Activated B cell treated with CpG ODN at 0.5 μM for 24 hours (primary cell): ENCODE data around the gene FAM131B. TPM values are rescaled to one million over a fixed set of nuclear protein-coding genes. Genes with fewer than 3 reads are reported as not detected.

Experiments used
- ATAC-seq: fragments of 200-7000 bp; cut with Tn5 transposase; one replicate; pipeline ENCODE4 v1.10.0; 2021; ENCODE audit warnings: low read depth, mild to moderate bottlenecking, moderate library complexity
- CTCF ChIA-PET: fragments of 350-600 bp; sonication (Branson Sonifier 250); formaldehyde crosslinking; loops from one replicate; lab custom pipeline; 2021; ENCODE audit warnings: antibody characterized with exemption; lab: Charles Lee
- POLR2A ChIA-PET: fragments of 350-600 bp; sonication (Branson Sonifier 250); formaldehyde crosslinking; loops from one replicate; lab custom pipeline; 2021; ENCODE audit warnings: antibody characterized with exemption; lab: Charles Lee
- DNase-seq: peaks from one replicate; pipeline ENCODE4 v3.0.0; 2022
- H3K27ac Mint-ChIP-seq: one replicate; pipeline ENCODE4 v1.8.0; 2020; ENCODE audit warnings: mixed read lengths
- H3K27me3 Mint-ChIP-seq: one replicate; pipeline ENCODE4 v1.8.0; 2021; ENCODE audit warnings: mixed read lengths
- H3K36me3 Mint-ChIP-seq: one replicate; pipeline ENCODE4 v1.8.0; 2021; ENCODE audit warnings: low read depth, mixed read lengths
- H3K4me1 Mint-ChIP-seq: one replicate; pipeline ENCODE4 v1.8.0; 2021; ENCODE audit warnings: mixed read lengths
- H3K4me3 Mint-ChIP-seq: one replicate; pipeline ENCODE4 v1.8.0; 2020; ENCODE audit warnings: mild to moderate bottlenecking, mixed read lengths
- H3K9me3 Mint-ChIP-seq: one replicate; pipeline ENCODE4 v1.8.0; 2020; ENCODE audit warnings: mixed read lengths
- CTCF ChIP-seq: fragments of 200-600 bp; IDR thresholded peaks from one replicate; pipeline ENCODE4 v1.8.0; 2022; ENCODE audit warnings: antibody characterized with exemption, mild to moderate bottlenecking
- intact Hi-C: fragments of 100-400 bp; cut with micrococcal nuclease; formaldehyde crosslinking; loops from one replicate; pipeline ENCODE4 v1.15.1; 2024
- total RNA-seq: library from RNA; stranded (reverse); gene quantifications from 2 replicates; pipeline ENCODE4 v1.2.3, GENCODE V29; 2022

Gene FAM131B
- total RNA-seq, 1 donor from 2014 or later: not detected

GRCh38 chr7:143355450-143356385 lies 6.8 kb downstream of the FAM131B start:
- intact Hi-C loops: no loop called here
- peaks cover 30% of the 10 kb centered on the region for H3K27me3 Mint-ChIP-seq
- no peaks in the 10 kb centered on the region for H3K36me3 Mint-ChIP-seq
- H3K9me3 Mint-ChIP-seq: no peaks in the 10 kb centered on the region
- ChIA-PET CTCF (no interaction called here), POLR2A (interaction anchor here (0.6 kb wide), 1 partner anchor 68 kb away, joined by 6 read pairs; the partner anchor contains the start of gene CASP2)
- DNase-seq (no peak), ATAC-seq (no peak)
- H3K4me1 Mint-ChIP-seq: peaks cover under 1% of the 10 kb centered on the region
- H3K27ac Mint-ChIP-seq: no peak overlapping the region
- TF ChIP-seq CTCF: no peak
- no peak overlapping the region for H3K4me3 Mint-ChIP-seq

DNA sequence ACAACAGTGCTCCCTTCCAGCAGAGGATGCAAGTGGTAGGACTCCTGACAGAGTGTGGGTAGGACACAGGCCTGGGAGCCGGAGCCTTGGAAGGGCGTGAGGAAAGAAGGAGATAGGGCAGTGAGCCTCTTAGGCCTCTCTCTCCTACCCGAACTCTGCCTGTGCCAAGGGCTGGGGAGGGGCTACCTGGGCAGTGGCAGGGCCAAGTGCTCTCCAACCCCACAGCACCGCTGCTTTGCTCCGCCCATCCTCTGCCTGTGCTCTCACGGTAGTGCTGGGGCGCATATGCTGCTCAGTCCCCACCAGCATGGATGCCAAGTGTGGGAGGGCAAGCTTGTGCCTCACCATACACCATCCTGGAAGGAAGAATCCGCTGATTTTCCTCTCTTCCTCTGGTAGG lies 7.5 kb downstream of the FAM131B start:
- CTCF ChIA-PET: no interaction called here

DNA sequence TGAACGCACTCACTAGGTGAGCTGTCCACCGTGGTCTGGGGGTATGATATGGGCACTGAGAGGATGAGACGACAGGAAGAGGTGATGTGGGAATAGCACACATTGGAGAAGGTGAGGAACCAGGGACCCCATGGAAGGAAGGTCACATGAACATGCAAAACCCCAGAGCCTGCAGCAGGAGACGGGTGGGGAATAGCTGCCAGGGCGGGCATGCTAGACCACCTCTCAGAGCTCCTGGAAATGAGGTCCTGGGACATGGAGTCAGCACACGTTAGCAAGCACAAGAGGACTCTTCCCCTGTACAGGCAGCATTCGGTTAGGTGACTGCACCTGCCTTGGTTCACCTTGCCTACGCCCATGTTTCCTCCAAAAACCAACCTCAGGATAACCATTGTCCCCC lies 8.1 kb downstream of the FAM131B start:
- ChIA-PET CTCF (no interaction called here), POLR2A (no interaction called here)
- no peak for TF ChIP-seq CTCF
- intact Hi-C loops: no loop called here
- DNase-seq (no peak), ATAC-seq (no peak)
- Mint-ChIP-seq H3K4me3 (no peak overlapping the region), H3K36me3 (no peaks in the 10 kb centered on the region), H3K27ac (no peak overlapping the region), H3K27me3 (peaks cover 26% of the 10 kb centered on the region), H3K4me1 (no peaks in the 10 kb centered on the region), H3K9me3 (no peaks in the 10 kb centered on the region)

More for the DNA sequence above, 7.5 kb downstream of the FAM131B start:
- POLR2A ChIA-PET: no interaction called here
- H3K9me3 Mint-ChIP-seq: no peaks in the 10 kb centered on the region
- no peak overlapping the region for H3K4me3 Mint-ChIP-seq
- no peak overlapping the region for H3K27ac Mint-ChIP-seq
- intact Hi-C loops: no loop called here
- TF ChIP-seq CTCF: no peak
- H3K27me3 Mint-ChIP-seq: peaks cover 22% of the 10 kb centered on the region
- no peak for ATAC-seq
- DNase-seq: no peak
- H3K36me3 Mint-ChIP-seq: no peaks in the 10 kb centered on the region
- H3K4me1 Mint-ChIP-seq: no peaks in the 10 kb centered on the region

GRCh38 chr7:143352531-143353002 lies 9.9 kb downstream of the FAM131B start:
- no peak for DNase-seq
- ChIA-PET CTCF (no interaction called here), POLR2A (no interaction called here)
- Mint-ChIP-seq H3K36me3 (no peaks in the 10 kb centered on the region), H3K27me3 (peaks cover 28% of the 10 kb centered on the region), H3K4me1 (no peaks in the 10 kb centered on the region), H3K4me3 (no peak overlapping the region), H3K27ac (no peak overlapping the region), H3K9me3 (no peaks in the 10 kb centered on the region)
- intact Hi-C loops: no loop called here
- no peak for ATAC-seq
- no peak for TF ChIP-seq CTCF

DNA sequence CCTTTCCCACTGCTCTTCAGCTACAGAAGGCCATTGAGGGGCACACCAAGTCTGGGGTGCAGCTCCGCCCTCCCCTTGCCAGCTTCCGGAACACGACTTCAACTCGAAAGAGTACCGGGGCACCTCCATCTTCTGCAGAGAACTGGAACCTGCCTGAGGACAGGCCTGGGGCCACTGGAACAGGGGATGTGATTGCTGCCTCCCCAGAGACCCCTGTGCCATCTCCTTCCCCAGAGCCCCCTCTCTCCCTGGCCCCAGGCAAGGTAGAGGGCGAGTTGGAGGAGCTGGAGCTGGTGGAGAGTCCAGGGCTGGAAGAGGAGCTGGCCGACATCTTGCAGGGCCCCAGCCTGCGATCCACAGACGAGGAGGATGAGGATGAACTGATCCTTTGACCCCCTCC lies 10.9 kb downstream of the FAM131B start:
- CTCF ChIA-PET: no interaction called here
- Mint-ChIP-seq H3K36me3 (no peaks in the 10 kb centered on the region), H3K9me3 (no peaks in the 10 kb centered on the region), H3K27me3 (peaks cover 34% of the 10 kb centered on the region), H3K4me3 (no peak overlapping the region), H3K4me1 (no peaks in the 10 kb centered on the region), H3K27ac (no peak overlapping the region)
- no peak for TF ChIP-seq CTCF
- ATAC-seq (no peak), DNase-seq (no peak)
- intact Hi-C loops: no loop called here
- POLR2A ChIA-PET: no interaction called here
